Transverse colon (tissue), 4 donors: ENCODE data around the gene EHMT1. TPM values are rescaled to one million over a fixed set of nuclear protein-coding genes. Genes with fewer than 3 reads are reported as not detected.
"Not testable (repeated sequence)": the region's sequence is repeated elsewhere in the genome, so short reads cannot be mapped to it uniquely, and the experiment has no call there.

ENCODE experiments used
- DNase-seq: peaks from one replicate; pipeline ENCODE4 v3.0.0-alpha.2; 2019
- H3K27ac ChIP-seq, 4 donors: fragments of 200-600 bp; sonication (generic); 2 replicates each; pipeline ENCODE4 v1.5.1; 2016 to 2018; ENCODE audit warnings: inconsistent platforms in 4 of 4
- H3K27me3 ChIP-seq: fragments of 200-600 bp; sonication (generic); 2 replicates; pipeline ENCODE4 v1.5.1; 2017; ENCODE audit warnings: inconsistent platforms
- H3K36me3 ChIP-seq, 4 donors: fragments of 200-600 bp; sonication (generic); 2 replicates each; pipeline ENCODE4 v1.5.1; 2017 to 2019; ENCODE audit warnings: inconsistent platforms in 4 of 4
- H3K4me1 ChIP-seq, 4 donors: fragments of 200-600 bp; sonication (generic); 2 replicates each; pipeline ENCODE4 v1.5.1; 2017 to 2020; ENCODE audit warnings: inconsistent platforms in 4 of 4
- H3K4me3 ChIP-seq, 4 donors: fragments of 200-600 bp; sonication (generic); 1 replicate in 1 of 4; 2 replicates in 3 of 4; pipeline versions ENCODE4 v1.5.1 to v1.6.1; 2017 to 2019; ENCODE audit warnings: inconsistent platforms in 4 of 4
- H3K9me3 ChIP-seq, 2 donors: fragments of 200-600 bp; sonication (generic); 2 replicates each; pipeline ENCODE4 v1.5.1; 2017 to 2019; ENCODE audit warnings: inconsistent platforms in 2 of 2
- EP300 ChIP-seq: sonication (generic); formaldehyde crosslinking; IDR thresholded peaks from one replicate; pipeline ENCODE4 v1.6.1; 2017; ENCODE audit warnings: antibody characterized with exemption, low read depth
- POLR2A ChIP-seq: fragments of 450-650 bp; IDR thresholded peaks from one replicate; pipeline ENCODE4 v1.6.1; 2016; ENCODE audit warnings: antibody characterized with exemption, mild to moderate bottlenecking, moderate library complexity
- POLR2AphosphoS5 ChIP-seq, 3 donors: sonication (generic); formaldehyde crosslinking; IDR thresholded peaks; one replicate each; pipeline ENCODE4 v1.6.1; 2016; ENCODE audit warnings: antibody characterized with exemption in 3 of 3
- whole genome bisulfite sequencing, 2 donors: methylation state at CpG; one replicate each; pipeline ENCODE4 v1.1.5; 2018; ENCODE audit warnings: low coverage in 1 of 2; 5-methylcytosine and 5-hydroxymethylcytosine counted together
- in situ Hi-C, 4 donors: fragments of 200-750 bp; cut with MboI; loops; one replicate each; pipeline versions ENCODE4 v1.15.0 to v1.15.1; 2017; ENCODE audit warnings: low sequenced_read_pairs in 3 of 4, low pct_ligation_motif_present in 1 of 4, low pct_unique_long_range_greater_than_20kb in 1 of 4
- intact Hi-C: fragments of 100-400 bp; cut with DNase I; formaldehyde crosslinking; loops from one replicate; pipeline ENCODE4 v1.15.1; 2023; ENCODE audit warnings: low total_unique reads
- total RNA-seq, 4 donors: library from RNA; depleted of rRNA; stranded (reverse); fragments of >200 nt; gene quantifications; one replicate each; pipeline ENCODE4 v1.1.0, GENCODE V29; 2016
- TF ChIP-seq, protein P1 (sequence below), 5 experiments: fragments of 200-600 bp in 3 of 5; fragments of 450-650 bp in 2 of 5; sonication (generic) in 3 of 5; IDR thresholded peaks; 1 replicate in 2 of 5; 2 replicates in 3 of 5; pipeline ENCODE4 v1.5.1; 2016 to 2017; ENCODE audit warnings: antibody characterized with exemption in 5 of 5, inconsistent platforms in 3 of 5, mild to moderate bottlenecking in 2 of 5, moderate library complexity in 1 of 5

EHMT1 gene
- total RNA-seq, 4 donors from 2014 or later = 93.8 to 184 (median 139) TPM

GRCh38 chr9:137725598-137725997 is 106.8 kb downstream of the EHMT1 start:
- no peak for TF ChIP-seq POLR2A
- no peak for TF ChIP-seq EP300
- TF ChIP-seq, protein P1, sequence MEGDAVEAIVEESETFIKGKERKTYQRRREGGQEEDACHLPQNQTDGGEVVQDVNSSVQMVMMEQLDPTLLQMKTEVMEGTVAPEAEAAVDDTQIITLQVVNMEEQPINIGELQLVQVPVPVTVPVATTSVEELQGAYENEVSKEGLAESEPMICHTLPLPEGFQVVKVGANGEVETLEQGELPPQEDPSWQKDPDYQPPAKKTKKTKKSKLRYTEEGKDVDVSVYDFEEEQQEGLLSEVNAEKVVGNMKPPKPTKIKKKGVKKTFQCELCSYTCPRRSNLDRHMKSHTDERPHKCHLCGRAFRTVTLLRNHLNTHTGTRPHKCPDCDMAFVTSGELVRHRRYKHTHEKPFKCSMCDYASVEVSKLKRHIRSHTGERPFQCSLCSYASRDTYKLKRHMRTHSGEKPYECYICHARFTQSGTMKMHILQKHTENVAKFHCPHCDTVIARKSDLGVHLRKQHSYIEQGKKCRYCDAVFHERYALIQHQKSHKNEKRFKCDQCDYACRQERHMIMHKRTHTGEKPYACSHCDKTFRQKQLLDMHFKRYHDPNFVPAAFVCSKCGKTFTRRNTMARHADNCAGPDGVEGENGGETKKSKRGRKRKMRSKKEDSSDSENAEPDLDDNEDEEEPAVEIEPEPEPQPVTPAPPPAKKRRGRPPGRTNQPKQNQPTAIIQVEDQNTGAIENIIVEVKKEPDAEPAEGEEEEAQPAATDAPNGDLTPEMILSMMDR (IDR thresholded peaks at IDR 0.05) = no peak
- no peak for TF ChIP-seq POLR2AphosphoS5 (IDR thresholded peaks at IDR 0.05)
- Histone ChIP-seq H3K4me1 (peaks cover 5 to 11% (median 8%) of the 10 kb centered on the region in 4 donors), H3K27me3 (no peaks in the 10 kb centered on the region), H3K9me3 (no peaks in the 10 kb centered on the region), H3K4me3 (no peak overlapping the region), H3K36me3 (peaks cover 0 to 11% (median 3%) of the 10 kb centered on the region in 4 donors), H3K27ac (no peak overlapping the region)
- intact Hi-C loops (no loop called here), in situ Hi-C loops (no loop called here)
- 93 to 96% methylated on average over 5 to 10 of the region's 10 CpGs for WGBS, 2 donors
- no peak for DNase-seq

- 93 to 100% methylated on average over 3 to 11 of the region's 19 CpGs for WGBS, 2 donors
- H3K9me3 ChIP-seq, H3K4me3 ChIP-seq, in situ Hi-C loops, H3K27me3 ChIP-seq, DNase-seq, intact Hi-C loops, H3K27ac ChIP-seq: not testable (repeated sequence)
- H3K4me1 ChIP-seq = peaks cover 5 to 11% (median 8%) of the 10 kb centered on the region in 4 donors
- H3K36me3 ChIP-seq = peaks cover 0 to 11% (median 3%) of the 10 kb centered on the region in 4 donors
Measured at GRCh38 chr9:137726336-137726735, 107.5 kb downstream of the EHMT1 start.

DNA sequence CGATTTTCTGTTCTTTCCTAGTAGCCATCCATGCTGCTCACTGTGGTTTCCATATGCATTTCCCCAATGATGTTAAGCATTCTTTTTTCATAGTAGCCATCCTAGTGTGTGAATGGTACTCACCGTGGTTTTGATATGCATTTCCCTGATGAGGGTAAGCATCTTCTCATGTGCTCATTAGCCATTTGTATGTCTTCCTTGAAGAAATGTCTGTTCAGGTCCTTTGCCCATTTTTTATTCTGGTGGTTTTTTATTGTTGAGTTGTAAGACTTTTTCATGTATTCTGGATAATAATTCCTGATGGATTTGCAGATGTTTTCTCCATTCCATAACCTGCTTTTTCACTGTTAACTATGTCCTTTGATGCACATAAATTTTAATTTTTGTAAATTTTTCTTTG is 108.0 kb downstream of the EHMT1 start:
- Histone ChIP-seq H3K27me3 (no peaks in the 10 kb centered on the region), H3K4me3 (no peak overlapping the region), H3K4me1 (peaks cover 5 to 11% (median 8%) of the 10 kb centered on the region in 4 donors), H3K27ac (no peak overlapping the region), H3K9me3 (no peaks in the 10 kb centered on the region), H3K36me3 (peaks cover 0 to 11% (median 3%) of the 10 kb centered on the region in 4 donors)
- DNase-seq = no peak
- in situ Hi-C loops (no loop called here), intact Hi-C loops (no loop called here)
- 94 to 100% methylated on average over 1 to 2 of the region's 2 CpGs for WGBS, 2 donors
- TF ChIP-seq POLR2AphosphoS5 (IDR thresholded peaks at IDR 0.05) (no peak), POLR2A (no peak), EP300 (no peak)
- TF ChIP-seq, protein P1 (IDR thresholded peaks at IDR 0.05) = no peak

GRCh38 chr9:137727716-137728115 is 108.9 kb downstream of the EHMT1 start:
- peaks cover 0 to 11% (median 3%) of the 10 kb centered on the region in 4 donors for H3K36me3 ChIP-seq
- H3K9me3 ChIP-seq = no peaks in the 10 kb centered on the region
- intact Hi-C loops (no loop called here), in situ Hi-C loops (no loop called here)
- TF ChIP-seq EP300 = no peak
- TF ChIP-seq POLR2A = no peak
- TF ChIP-seq, protein P1 (IDR thresholded peaks at IDR 0.05) = no peak
- TF ChIP-seq POLR2AphosphoS5 (IDR thresholded peaks at IDR 0.05) = no peak
- no peak overlapping the region for H3K4me3 ChIP-seq
- H3K27me3 ChIP-seq = no peaks in the 10 kb centered on the region
- H3K27ac ChIP-seq = no peak overlapping the region
- DNase-seq = no peak
- H3K4me1 ChIP-seq = peaks cover 0 to 11% (median 5%) of the 10 kb centered on the region in 4 donors
